K562 (cell line): Measurements from ENCODE around the gene ETV4. TPM values are rescaled to one million over a fixed set of nuclear protein-coding genes. Genes with fewer than 3 reads are reported as not detected.

Experiments
- BRD4 ChIP-seq: fragments of 200-600 bp; sonication (generic); IDR thresholded peaks from 2 replicates; pipeline ENCODE4 v1.6.1; 2017; ENCODE audit warnings: inconsistent platforms
- CXXC5 ChIP-seq: fragments of 250-450 bp; sonication (Bioruptor Pico); IDR thresholded peaks from 2 replicates; pipeline ENCODE4 v1.8.0; 2022; ENCODE audit warnings: inconsistent platforms, mild to moderate bottlenecking, moderate library complexity
- HDAC2 ChIP-seq: fragments of 450-650 bp; IDR thresholded peaks from 2 replicates; pipeline ENCODE4 v1.6.1; 2016; ENCODE audit warnings: mild to moderate bottlenecking
- HMGN3 ChIP-seq: IDR thresholded peaks from 2 replicates; pipeline ENCODE4 v1.6.1; 2011; ENCODE audit warnings: borderline replicate concordance, low read depth, mild to moderate bottlenecking, mixed read lengths, low read length; ENCODE audit not compliant: insufficient read length; ENCODE audit errors: extremely low read depth
- MAZ ChIP-seq, 2 experiments: fragments of 450-650 bp in 1 of 2; sonication (generic) in 1 of 2; formaldehyde crosslinking; IDR thresholded peaks in 1 of 2; conservative IDR thresholded peaks in 1 of 2; 2 replicates each; pipeline versions ENCODE4 v1.4.0 to v1.5.0; 2020; ENCODE audit warnings: mild to moderate bottlenecking in 1 of 2, missing genetic modification reagents in 1 of 2
- PCBP1 ChIP-seq: fragments of 200-400 bp; formaldehyde crosslinking; IDR thresholded peaks from 2 replicates; pipeline ENCODE4 v1.6.1; 2018; ENCODE audit warnings: mild to moderate bottlenecking, low read depth, low read length; ENCODE audit not compliant: poor library complexity, severe bottlenecking
- PHF8 ChIP-seq: fragments of 200-600 bp; sonication (generic); IDR thresholded peaks from 2 replicates; pipeline ENCODE4 v1.6.1; 2012; ENCODE audit warnings: mixed run types, mild to moderate bottlenecking, inconsistent platforms, low read length, moderate library complexity, borderline replicate concordance
- POLR2H ChIP-seq: IDR thresholded peaks from 2 replicates; pipeline ENCODE4 v1.6.1; 2016; ENCODE audit warnings: missing genetic modification characterization, low read depth, mild to moderate bottlenecking, control low read depth, missing compliant biosample characterization, moderate library complexity
- POU5F1 ChIP-seq: fragments of 150-350 bp; IDR thresholded peaks from 2 replicates; pipeline ENCODE4 v1.6.1; 2014; ENCODE audit warnings: borderline replicate concordance, low read length, low read depth, mild to moderate bottlenecking; ENCODE audit not compliant: partially characterized antibody
- SMAD1 ChIP-seq: fragments of 150-350 bp; IDR thresholded peaks from 2 replicates; pipeline ENCODE4 v1.6.1; 2014; ENCODE audit warnings: low read length, low read depth; ENCODE audit not compliant: partially characterized antibody
- SP1 ChIP-seq: sonication (generic); formaldehyde crosslinking; IDR thresholded peaks from 2 replicates; pipeline ENCODE4 v1.8.1; 2022; ENCODE audit warnings: mild to moderate bottlenecking, missing genetic modification reagents
- TCFL5 ChIP-seq: fragments of 250-450 bp; sonication (Bioruptor Pico); conservative IDR thresholded peaks from 2 replicates; pipeline ENCODE4 v1.6.1; 2021; ENCODE audit warnings: mild to moderate bottlenecking, moderate library complexity, matching md5 sums
- TEAD4 ChIP-seq, 2 experiments: sonication (generic) in 1 of 2; formaldehyde crosslinking in 1 of 2; IDR thresholded peaks; 2 replicates each; pipeline versions ENCODE4 v1.6.1 to v1.8.0; 2012 to 2022; ENCODE audit warnings: borderline replicate concordance in 1 of 2, inconsistent platforms in 1 of 2, low read length in 1 of 2, mild to moderate bottlenecking in 1 of 2, missing genetic modification reagents in 1 of 2
- ZNF124 ChIP-seq: sonication (generic); formaldehyde crosslinking; IDR thresholded peaks from 2 replicates; pipeline ENCODE4 v1.8.1; 2022; ENCODE audit warnings: missing genetic modification reagents
- ZNF561 ChIP-seq: fragments of 450-650 bp; formaldehyde crosslinking; conservative IDR thresholded peaks from 2 replicates; pipeline ENCODE4 v1.4.0; 2020; ENCODE audit warnings: mild to moderate bottlenecking, moderate library complexity
- polyA plus RNA-seq, 8 experiments: library from polyadenylated mRNA; depleted of rRNA in 4 of 8; stranded (reverse) in 5 of 8; unstranded in 3 of 8; fragments of >200 nt; fragmentation: Nextera tagmentation in 2 of 8; fragmentation: Illumina TruSeq in 1 of 8; extraction: Ambion mirVana in 2 of 8; extraction: Trizol in 1 of 8; gene quantifications; 2 replicates each; pipeline versions ENCODE4 v1.2.1 to v1.2.3, GENCODE V29; 2011 to 2014; ENCODE audit warnings: inconsistent platforms in 1 of 8, missing spikeins in 1 of 8
- total RNA-seq, 7 experiments: library from RNA; depleted of rRNA in 6 of 7; stranded (reverse); fragments of >200 nt in 6 of 7; fragmentation: Illumina TruSeq in 2 of 7; extraction: Trizol in 2 of 7; gene quantifications; 2 replicates each; pipeline versions ENCODE4 v1.2.1 to v1.2.3, GENCODE V29; 2011 to 2021; ENCODE audit warnings: low replicate concordance in 1 of 7
- TF ChIP-seq, protein P1 (sequence below): fragments of 250-450 bp; sonication (Bioruptor Pico); IDR thresholded peaks from 2 replicates; pipeline ENCODE4 v1.8.0; 2022; ENCODE audit warnings: inconsistent platforms, mild to moderate bottlenecking, moderate library complexity, borderline replicate concordance
- TF ChIP-seq, protein P2 (sequence below): fragments of 250-450 bp; sonication (Bioruptor Pico); IDR thresholded peaks from 2 replicates; pipeline ENCODE4 v1.8.0; 2022; ENCODE audit warnings: inconsistent platforms
- TF ChIP-seq, protein P3 (sequence below): sonication (generic); formaldehyde crosslinking; IDR thresholded peaks from 2 replicates; pipeline ENCODE4 v1.8.1; 2022; ENCODE audit warnings: missing genetic modification reagents
- TF ChIP-seq, protein P4 (sequence below): fragments of 250-450 bp; sonication (Bioruptor Pico); IDR thresholded peaks from 2 replicates; pipeline ENCODE4 v1.8.0; 2021; ENCODE audit warnings: borderline replicate concordance, mild to moderate bottlenecking, moderate library complexity; ENCODE audit not compliant: poor library complexity, severe bottlenecking
- TF ChIP-seq, protein P5 (sequence below): sonication (generic); formaldehyde crosslinking; IDR thresholded peaks from 2 replicates; pipeline ENCODE4 v1.9.0; 2022; ENCODE audit warnings: mild to moderate bottlenecking, missing genetic modification reagents
- TF ChIP-seq, protein P6 (sequence below), 2 experiments: fragments of 450-650 bp in 1 of 2; sonication (generic) in 1 of 2; formaldehyde crosslinking; conservative IDR thresholded peaks; 2 replicates each; pipeline versions ENCODE4 v1.4.0 to v1.8.1; 2020 to 2022; ENCODE audit warnings: mild to moderate bottlenecking in 1 of 2, missing genetic modification reagents in 1 of 2

The ETV4 gene
- total and polyA plus RNA-seq, 9 of the 15 experiments (the other 6 are each of a cell fraction or from before 2014, with no cell fraction given) = 5.5 to 66.3 (median 28.2) TPM

DNA sequence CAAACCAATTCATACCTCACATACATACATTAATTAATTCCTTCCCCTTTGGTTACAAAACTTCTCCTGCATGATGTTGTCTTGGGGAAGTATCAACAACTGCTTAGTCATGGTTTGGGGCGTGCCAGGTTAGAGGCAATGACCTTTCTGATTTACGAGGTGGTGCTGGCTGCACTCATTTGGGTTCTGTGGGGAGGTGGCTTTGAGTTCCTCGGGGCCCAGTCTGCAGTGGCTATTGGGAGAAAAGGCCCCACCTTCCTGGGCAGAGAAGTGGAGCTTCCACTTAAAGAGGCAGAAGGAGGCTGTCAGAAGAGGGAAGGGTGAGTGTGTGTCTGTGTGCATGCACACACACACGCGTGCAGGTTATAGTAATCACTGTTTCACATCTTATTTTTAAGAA is 10.2 kb upstream of the ETV4 start (continued):
- TF ChIP-seq, protein P1, sequence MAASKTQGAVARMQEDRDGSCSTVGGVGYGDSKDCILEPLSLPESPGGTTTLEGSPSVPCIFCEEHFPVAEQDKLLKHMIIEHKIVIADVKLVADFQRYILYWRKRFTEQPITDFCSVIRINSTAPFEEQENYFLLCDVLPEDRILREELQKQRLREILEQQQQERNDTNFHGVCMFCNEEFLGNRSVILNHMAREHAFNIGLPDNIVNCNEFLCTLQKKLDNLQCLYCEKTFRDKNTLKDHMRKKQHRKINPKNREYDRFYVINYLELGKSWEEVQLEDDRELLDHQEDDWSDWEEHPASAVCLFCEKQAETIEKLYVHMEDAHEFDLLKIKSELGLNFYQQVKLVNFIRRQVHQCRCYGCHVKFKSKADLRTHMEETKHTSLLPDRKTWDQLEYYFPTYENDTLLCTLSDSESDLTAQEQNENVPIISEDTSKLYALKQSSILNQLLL (CRISPR knock-in tag) = no peak
- TF ChIP-seq PCBP1 (no peak), ZNF561 (CRISPR knock-in tag) (no peak), BRD4 (no peak), ZNF124 (no peak), CXXC5 (no peak), HDAC2 (peak; percentile 74), TEAD4 (IDR thresholded peaks at IDR 0.05; ENCODE audit: low read length) (no peak), TEAD4 (CRISPR knock-in tag; IDR thresholded peaks at IDR 0.05; ENCODE audit: borderline replicate concordance) (no peak), PHF8 (no peak; the same call in 1 of the 2 replicates), POU5F1 (no peak), POLR2H (tag) (no peak), MAZ (CRISPR knock-in tag; conservative IDR thresholded peaks at IDR 0.05 in 1 of 2, IDR thresholded peaks at IDR 0.05 in 1 of 2) (0 out of 4 replicates have a peak, but pooled peaks of 1 of the 2 experiments have one; percentile 21), SP1 (CRISPR knock-in tag) (0 out of 2 replicates have a peak, but pooled peaks have one; percentile 18), TCFL5 (CRISPR knock-in tag) (no peak), HMGN3 (no peak), SMAD1 (no peak)
- TF ChIP-seq, protein P2, sequence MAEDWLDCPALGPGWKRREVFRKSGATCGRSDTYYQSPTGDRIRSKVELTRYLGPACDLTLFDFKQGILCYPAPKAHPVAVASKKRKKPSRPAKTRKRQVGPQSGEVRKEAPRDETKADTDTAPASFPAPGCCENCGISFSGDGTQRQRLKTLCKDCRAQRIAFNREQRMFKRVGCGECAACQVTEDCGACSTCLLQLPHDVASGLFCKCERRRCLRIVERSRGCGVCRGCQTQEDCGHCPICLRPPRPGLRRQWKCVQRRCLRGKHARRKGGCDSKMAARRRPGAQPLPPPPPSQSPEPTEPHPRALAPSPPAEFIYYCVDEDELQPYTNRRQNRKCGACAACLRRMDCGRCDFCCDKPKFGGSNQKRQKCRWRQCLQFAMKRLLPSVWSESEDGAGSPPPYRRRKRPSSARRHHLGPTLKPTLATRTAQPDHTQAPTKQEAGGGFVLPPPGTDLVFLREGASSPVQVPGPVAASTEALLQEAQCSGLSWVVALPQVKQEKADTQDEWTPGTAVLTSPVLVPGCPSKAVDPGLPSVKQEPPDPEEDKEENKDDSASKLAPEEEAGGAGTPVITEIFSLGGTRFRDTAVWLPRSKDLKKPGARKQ (CRISPR knock-in tag) = no peak
- TF ChIP-seq, protein P3, sequence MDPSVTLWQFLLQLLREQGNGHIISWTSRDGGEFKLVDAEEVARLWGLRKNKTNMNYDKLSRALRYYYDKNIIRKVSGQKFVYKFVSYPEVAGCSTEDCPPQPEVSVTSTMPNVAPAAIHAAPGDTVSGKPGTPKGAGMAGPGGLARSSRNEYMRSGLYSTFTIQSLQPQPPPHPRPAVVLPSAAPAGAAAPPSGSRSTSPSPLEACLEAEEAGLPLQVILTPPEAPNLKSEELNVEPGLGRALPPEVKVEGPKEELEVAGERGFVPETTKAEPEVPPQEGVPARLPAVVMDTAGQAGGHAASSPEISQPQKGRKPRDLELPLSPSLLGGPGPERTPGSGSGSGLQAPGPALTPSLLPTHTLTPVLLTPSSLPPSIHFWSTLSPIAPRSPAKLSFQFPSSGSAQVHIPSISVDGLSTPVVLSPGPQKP (CRISPR knock-in tag) = no peak
- TF ChIP-seq, protein P4, sequence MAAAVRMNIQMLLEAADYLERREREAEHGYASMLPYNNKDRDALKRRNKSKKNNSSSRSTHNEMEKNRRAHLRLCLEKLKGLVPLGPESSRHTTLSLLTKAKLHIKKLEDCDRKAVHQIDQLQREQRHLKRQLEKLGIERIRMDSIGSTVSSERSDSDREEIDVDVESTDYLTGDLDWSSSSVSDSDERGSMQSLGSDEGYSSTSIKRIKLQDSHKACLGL (CRISPR knock-in tag) = no peak
- TF ChIP-seq, protein P5, sequence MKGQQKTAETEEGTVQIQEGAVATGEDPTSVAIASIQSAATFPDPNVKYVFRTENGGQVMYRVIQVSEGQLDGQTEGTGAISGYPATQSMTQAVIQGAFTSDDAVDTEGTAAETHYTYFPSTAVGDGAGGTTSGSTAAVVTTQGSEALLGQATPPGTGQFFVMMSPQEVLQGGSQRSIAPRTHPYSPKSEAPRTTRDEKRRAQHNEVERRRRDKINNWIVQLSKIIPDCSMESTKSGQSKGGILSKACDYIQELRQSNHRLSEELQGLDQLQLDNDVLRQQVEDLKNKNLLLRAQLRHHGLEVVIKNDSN (CRISPR knock-in tag) = no peak
- TF ChIP-seq, protein P6, sequence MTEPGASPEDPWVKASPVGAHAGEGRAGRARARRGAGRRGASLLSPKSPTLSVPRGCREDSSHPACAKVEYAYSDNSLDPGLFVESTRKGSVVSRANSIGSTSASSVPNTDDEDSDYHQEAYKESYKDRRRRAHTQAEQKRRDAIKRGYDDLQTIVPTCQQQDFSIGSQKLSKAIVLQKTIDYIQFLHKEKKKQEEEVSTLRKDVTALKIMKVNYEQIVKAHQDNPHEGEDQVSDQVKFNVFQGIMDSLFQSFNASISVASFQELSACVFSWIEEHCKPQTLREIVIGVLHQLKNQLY (CRISPR knock-in tag; conservative IDR thresholded peaks at IDR 0.05) = no peak
